ENCODE measurements around the gene SIL1. TPM values are rescaled to one million over a fixed set of nuclear protein-coding genes. Genes with fewer than 3 reads are reported as not detected.

SIL1 gene
- total and polyA plus RNA-seq, 2 of the 8 experiments (the other 6 are each of a cell fraction or from before 2014, with no cell fraction given): 8.3 to 12.8 TPM

- Histone ChIP-seq H2BK12ac (ENCODE audit: low read depth, low read length) (no peak overlapping the region), H3K23ac (ENCODE audit: insufficient read length) (no peak overlapping the region), H3K79me1 (ENCODE audit: low read depth, low read length) (no peaks in the 10 kb centered on the region; the same call in 1 of the 2 replicates), H3K4me3 (ENCODE audit: extremely low read depth in 1 of 4, insufficient read depth in 2 of 4, low read depth in 3 of 4, low read length in 4 of 4) (no peak overlapping the region), H3K27ac (ENCODE audit: low read depth, low read length) (no peak overlapping the region), H2BK15ac (ENCODE audit: low read length) (no peak overlapping the region), H3K23me2 (ENCODE audit: low read depth, low read length) (no peaks in the 10 kb centered on the region), H4K91ac (replicated peaks; ENCODE audit: insufficient read length, low read length) (no peak overlapping the region), H3K4me2 (ENCODE audit: insufficient read depth in 1 of 2, low read depth in 2 of 2, low read length in 2 of 2) (no peak overlapping the region), H3K4ac (replicated peaks; ENCODE audit: insufficient read length, low read depth, low read length) (no peak overlapping the region), H2AK5ac (ENCODE audit: low read depth, low read length) (no peak overlapping the region), H4K20me1 (replicated peaks in 1 of 2; ENCODE audit: control insufficient read depth in 1 of 2, insufficient read depth in 2 of 2, low read length in 2 of 2) (peaks cover 0 to 3% of the 10 kb centered on the region in 2 experiments), H3K9ac (replicated peaks in 1 of 4; ENCODE audit: extremely low read depth in 1 of 4, low read depth in 3 of 4, low read length in 3 of 4) (no peak overlapping the region), H2BK120ac (replicated peaks; ENCODE audit: low read depth, low read length) (no peak overlapping the region), H3K79me2 (ENCODE audit: control insufficient read depth in 1 of 2, insufficient read depth in 2 of 2, low read length in 2 of 2) (no peaks in the 10 kb centered on the region), H4K8ac (ENCODE audit: extremely low read depth, insufficient read depth, low read length) (no peak overlapping the region), H3K9me3 (ENCODE audit: insufficient read depth in 2 of 2, low read depth in 1 of 2, low read length in 1 of 2) (no peaks in the 10 kb centered on the region), H3K27me3 (replicated peaks in 1 of 4; ENCODE audit: control insufficient read depth in 3 of 4, extremely low read depth in 1 of 4, insufficient read depth in 3 of 4, low read length in 3 of 4) (no peaks in the 10 kb centered on the region), H4K5ac (ENCODE audit: insufficient read length, low read depth, low read length) (no peak overlapping the region), H3K36me3 (ENCODE audit: control insufficient read depth in 2 of 4, insufficient read depth in 4 of 4, low read length in 3 of 4) (no peaks in the 10 kb centered on the region), H2BK5ac (ENCODE audit: low read depth, low read length) (no peak overlapping the region), H3K4me1 (replicated peaks in 1 of 4; ENCODE audit: control insufficient read depth in 3 of 4, insufficient read depth in 4 of 4, low read length in 3 of 4) (peaks cover 0 to 24% (median 12%) of the 10 kb centered on the region in 4 experiments; a peak in 6 of 7 replicates), H3K14ac (ENCODE audit: insufficient read length) (no peak overlapping the region), H2AFZ (ENCODE audit: low read length) (no peak overlapping the region), H3K56ac (replicated peaks; ENCODE audit: insufficient read length, low read depth, low read length) (no peak overlapping the region), H2BK20ac (ENCODE audit: low read length) (no peak overlapping the region), H3K18ac (ENCODE audit: extremely low read depth, low read length) (no peak overlapping the region; the same call in 1 of the 2 replicates)
- DNase-seq (ENCODE audit: low read depth in 1 of 2, low spot score in 2 of 2): no peak
- no peak for TF ChIP-seq GTF2F1 (IDR thresholded peaks at IDR 0.05; ENCODE audit: borderline replicate concordance, low read depth, low read length)
- WGBS, 2 experiments (ENCODE audit: extremely low coverage in 1 of 2, insufficient coverage in 1 of 2, insufficient read length in 1 of 2, insufficient replicate concordance in 2 of 2, low coverage in 1 of 2, low lambda C conversion rate in 2 of 2, missing lambda C conversion rate in 1 of 2): 90% methylated on average over 3 of the region's 3 CpGs; no CpG with 5 or more reads in 1 of the 2 experiments
- ChIA-PET CTCF (ENCODE audit: partially characterized antibody) (interaction anchor here (1.0 to 2.0 kb wide), 5 partner anchors 17 to 318 kb away, joined by 3 to 4 read pairs (median 4); no protein-coding TSS in a partner anchor), POLR2A (ENCODE audit: partially characterized antibody) (no interaction called here)
- FAIRE-seq: no peak
Measured at GRCh38 chr5:138949988-138950387, 248.2 kb downstream of the SIL1 start.
